ENCODE measurements around the gene CDH26.

CDH26 gene

GRCh38 chr20:59987135-59987534 lies 28.9 kb downstream of the CDH26 start:
- DNase-seq = no peak

- no peak for DNase-seq
Measured at GRCh38 chr20:59988141-59988540, 29.9 kb downstream of the CDH26 start.

- DNase-seq = no peak
Measured at GRCh38 chr20:59992526-59993084, 34.4 kb downstream of the CDH26 start.

- DNase-seq = no peak
Measured at GRCh38 chr20:59993736-59994430, 35.7 kb downstream of the CDH26 start.

GRCh38 chr20:59994697-59995122 lies 36.5 kb downstream of the CDH26 start:
- DNase-seq = no peak

- DNase-seq = no peak
Measured at GRCh38 chr20:59996108-59996507, 37.9 kb downstream of the CDH26 start.

GRCh38 chr20:59997896-59998295 lies 39.7 kb downstream of the CDH26 start:
- no peak for DNase-seq

GRCh38 chr20:59999502-59999901 lies 41.3 kb downstream of the CDH26 start:
- no peak for DNase-seq

GRCh38 chr20:60000271-60001042 lies 42.2 kb downstream of the CDH26 start:
- no peak for DNase-seq

GRCh38 chr20:60001108-60001507 lies 42.9 kb downstream of the CDH26 start:
- DNase-seq = no peak

GRCh38 chr20:60003776-60004175 lies 45.6 kb downstream of the CDH26 start:
- no peak for DNase-seq

GRCh38 chr20:60006261-60006660 lies 48.0 kb downstream of the CDH26 start:
- DNase-seq = no peak

- DNase-seq = peak; percentile 52
Measured at GRCh38 chr20:60007464-60007863, 49.2 kb downstream of the CDH26 start.

GRCh38 chr20:60008130-60008808 lies 50.0 kb downstream of the CDH26 start:
- DNase-seq = no peak

GRCh38 chr20:60009318-60009717 lies 51.1 kb downstream of the CDH26 start:
- DNase-seq = no peak

- no peak for DNase-seq
Measured at GRCh38 chr20:60009826-60010616, 51.8 kb downstream of the CDH26 start.

GRCh38 chr20:60010689-60011458 lies 52.7 kb downstream of the CDH26 start:
- DNase-seq = no peak

- DNase-seq = peak; percentile 63
Measured at GRCh38 chr20:60011512-60012507, 53.6 kb downstream of the CDH26 start.

GRCh38 chr20:60013296-60014139 lies 55.3 kb downstream of the CDH26 start:
- no peak for DNase-seq

GRCh38 chr20:60016406-60016805 lies 58.2 kb downstream of the CDH26 start:
- DNase-seq = no peak
